Smooth muscle cell (in vitro differentiated cells): ENCODE results near the gene ATP6V0A4. TPM values are rescaled to one million over a fixed set of nuclear protein-coding genes. Genes with fewer than 3 reads are reported as not detected.

Source experiments
- DNase-seq: peaks from one replicate; lab custom pipeline; 2025; ENCODE audit not compliant: unreplicated experiment; lab: John Stamatoyannopoulos, UW
- H2AFZ ChIP-seq: fragments of 200-600 bp; sonication (generic); 2 replicates; pipeline ENCODE4 v1.6.0; 2016; ENCODE audit warnings: antibody characterized with exemption, low read depth, mild to moderate bottlenecking
- H3F3A ChIP-seq: fragments of 200-600 bp; sonication (generic); 2 replicates; pipeline ENCODE4 v1.6.0; 2017; ENCODE audit warnings: antibody characterized with exemption, low read depth
- H3K27ac ChIP-seq: fragments of 200-600 bp; sonication (generic); 2 replicates; pipeline ENCODE4 v1.5.1; 2016; ENCODE audit warnings: low read depth, mild to moderate bottlenecking
- H3K27me3 ChIP-seq: fragments of 200-600 bp; sonication (generic); 2 replicates; pipeline ENCODE4 v1.6.1; 2016; ENCODE audit warnings: low read depth, mild to moderate bottlenecking
- H3K36me3 ChIP-seq: fragments of 200-600 bp; sonication (generic); 2 replicates; pipeline ENCODE4 v1.5.1; 2016; ENCODE audit warnings: low read depth
- H3K4me1 ChIP-seq: fragments of 200-600 bp; sonication (generic); 2 replicates; pipeline ENCODE4 v1.5.1; 2016; ENCODE audit warnings: low read depth
- H3K4me2 ChIP-seq: fragments of 200-600 bp; sonication (generic); 2 replicates; pipeline ENCODE4 v1.6.0; 2016; ENCODE audit warnings: mild to moderate bottlenecking
- H3K4me3 ChIP-seq: fragments of 200-600 bp; sonication (generic); 2 replicates; pipeline ENCODE4 v1.5.1; 2016; ENCODE audit warnings: mild to moderate bottlenecking
- H3K79me2 ChIP-seq: fragments of 200-600 bp; sonication (generic); 2 replicates; pipeline ENCODE4 v1.6.0; 2016; ENCODE audit warnings: low read depth, mild to moderate bottlenecking
- H3K9ac ChIP-seq: fragments of 200-600 bp; sonication (generic); 2 replicates; pipeline ENCODE4 v1.6.0; 2016; ENCODE audit warnings: low read depth
- H3K9me3 ChIP-seq: fragments of 200-600 bp; sonication (generic); replicated peaks from 2 replicates; pipeline ENCODE4 v1.5.1; 2016; ENCODE audit warnings: low read depth
- H4K20me1 ChIP-seq: fragments of 200-600 bp; sonication (generic); 2 replicates; pipeline ENCODE4 v1.6.0; 2016; ENCODE audit warnings: low read depth
- WGBS: methylation state at CpG from one replicate; pipeline ENCODE4 v1.1.7; 2016; ENCODE audit warnings: low lambda C conversion rate; 5-methylcytosine and 5-hydroxymethylcytosine counted together
- polyA plus RNA-seq: library from polyadenylated mRNA; unstranded; fragments of >200 nt; fragmentation: Nextera tagmentation; extraction: Ambion mirVana; gene quantifications from 2 replicates; pipeline ENCODE4 v1.2.1, GENCODE V29; 2016
- total RNA-seq: library from RNA; depleted of rRNA; stranded (reverse); fragments of >200 nt; gene quantifications from 2 replicates; pipeline ENCODE4 v1.2.3, GENCODE V29; 2014
- TF ChIP-seq, protein P1 (sequence below): fragments of 200-600 bp; sonication (generic); IDR thresholded peaks from 2 replicates; pipeline ENCODE4 v1.5.1; 2017; ENCODE audit warnings: borderline replicate concordance, mild to moderate bottlenecking, antibody characterized with exemption; ENCODE audit not compliant: insufficient read depth, poor library complexity, severe bottlenecking

ATP6V0A4 gene
- total and polyA plus RNA-seq, 2 experiments from 2014 or later: 0.40 TPM; not detected in 1

DNA sequence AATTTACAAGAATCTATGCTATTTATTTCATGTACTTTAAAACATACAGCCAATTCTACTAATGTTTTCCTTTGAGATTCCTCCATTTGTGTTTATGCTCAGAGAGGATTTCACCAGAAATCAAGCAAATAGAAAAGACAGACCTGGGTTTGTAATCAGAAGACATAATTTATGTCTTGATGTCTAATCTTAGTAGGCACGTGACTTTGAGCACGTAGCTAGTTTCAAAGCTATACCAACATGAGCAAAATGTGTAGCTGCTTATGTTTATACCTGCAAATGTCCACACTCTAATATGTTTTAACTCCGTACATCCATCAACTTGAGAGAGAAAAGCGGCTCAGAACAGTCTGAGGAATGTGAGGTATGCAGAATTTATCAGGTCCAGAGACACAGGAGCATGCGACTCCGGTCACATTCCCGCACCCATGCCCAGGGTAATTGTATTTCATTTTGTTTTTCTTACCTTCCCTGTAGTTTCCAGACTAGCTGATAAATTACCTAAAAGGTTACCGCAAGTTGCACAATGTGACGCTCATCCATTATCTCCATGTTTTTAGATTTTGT lies 136.8 kb downstream of the ATP6V0A4 start:
- H3K4me1 ChIP-seq: peaks cover 16% of the 10 kb centered on the region
- no peak overlapping the region for H3K27ac ChIP-seq
- H2AFZ ChIP-seq: no peak overlapping the region
- H3K9ac ChIP-seq: no peak overlapping the region
- no peak overlapping the region for H3K4me3 ChIP-seq
- 66% methylated on average over 9 of the region's 9 CpGs for WGBS
- H3K27me3 ChIP-seq: no peaks in the 10 kb centered on the region
- H3K4me2 ChIP-seq: no peak overlapping the region
- TF ChIP-seq, protein P1, sequence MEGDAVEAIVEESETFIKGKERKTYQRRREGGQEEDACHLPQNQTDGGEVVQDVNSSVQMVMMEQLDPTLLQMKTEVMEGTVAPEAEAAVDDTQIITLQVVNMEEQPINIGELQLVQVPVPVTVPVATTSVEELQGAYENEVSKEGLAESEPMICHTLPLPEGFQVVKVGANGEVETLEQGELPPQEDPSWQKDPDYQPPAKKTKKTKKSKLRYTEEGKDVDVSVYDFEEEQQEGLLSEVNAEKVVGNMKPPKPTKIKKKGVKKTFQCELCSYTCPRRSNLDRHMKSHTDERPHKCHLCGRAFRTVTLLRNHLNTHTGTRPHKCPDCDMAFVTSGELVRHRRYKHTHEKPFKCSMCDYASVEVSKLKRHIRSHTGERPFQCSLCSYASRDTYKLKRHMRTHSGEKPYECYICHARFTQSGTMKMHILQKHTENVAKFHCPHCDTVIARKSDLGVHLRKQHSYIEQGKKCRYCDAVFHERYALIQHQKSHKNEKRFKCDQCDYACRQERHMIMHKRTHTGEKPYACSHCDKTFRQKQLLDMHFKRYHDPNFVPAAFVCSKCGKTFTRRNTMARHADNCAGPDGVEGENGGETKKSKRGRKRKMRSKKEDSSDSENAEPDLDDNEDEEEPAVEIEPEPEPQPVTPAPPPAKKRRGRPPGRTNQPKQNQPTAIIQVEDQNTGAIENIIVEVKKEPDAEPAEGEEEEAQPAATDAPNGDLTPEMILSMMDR: no peak
- no peaks in the 10 kb centered on the region for H4K20me1 ChIP-seq
- no peak for DNase-seq
- H3K79me2 ChIP-seq: no peaks in the 10 kb centered on the region
- no peaks in the 10 kb centered on the region for H3K36me3 ChIP-seq
- peaks cover 5% of the 10 kb centered on the region for H3F3A ChIP-seq
- H3K9me3 ChIP-seq: no peaks in the 10 kb centered on the region

DNA sequence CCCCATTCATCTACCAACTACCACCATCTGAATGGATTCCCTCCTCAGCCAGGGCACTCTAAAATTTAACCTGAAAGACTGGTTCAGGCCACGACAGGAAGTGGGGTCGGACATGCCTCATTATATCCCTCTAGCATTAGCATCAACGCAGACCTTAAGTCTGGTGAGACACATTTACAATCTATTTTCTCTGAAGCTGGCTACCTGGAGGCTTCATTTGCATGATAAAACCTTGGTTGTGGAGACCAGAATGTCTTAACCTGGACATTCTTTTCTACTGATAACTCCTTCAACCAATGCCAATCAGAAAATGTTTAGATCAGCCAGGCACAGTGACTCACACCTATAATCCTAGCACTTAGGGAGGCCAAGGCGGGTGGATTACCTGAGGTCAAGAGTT lies 139.1 kb downstream of the ATP6V0A4 start:
- peaks cover 16% of the 10 kb centered on the region for H3K4me1 ChIP-seq
- H3K4me3 ChIP-seq: no peak overlapping the region
- TF ChIP-seq, protein P1: no peak
- no peak overlapping the region for H2AFZ ChIP-seq
- H3K36me3 ChIP-seq: no peaks in the 10 kb centered on the region
- no peaks in the 10 kb centered on the region for H3K9me3 ChIP-seq
- no peak overlapping the region for H3K27ac ChIP-seq
- H3K27me3 ChIP-seq: no peaks in the 10 kb centered on the region
- no peaks in the 10 kb centered on the region for H4K20me1 ChIP-seq
- no peak overlapping the region for H3K9ac ChIP-seq
- 64% methylated on average over 4 of the region's 4 CpGs for WGBS
- no peak overlapping the region for H3K4me2 ChIP-seq
- peaks cover 5% of the 10 kb centered on the region for H3F3A ChIP-seq
- no peaks in the 10 kb centered on the region for H3K79me2 ChIP-seq
- no peak for DNase-seq

DNA sequence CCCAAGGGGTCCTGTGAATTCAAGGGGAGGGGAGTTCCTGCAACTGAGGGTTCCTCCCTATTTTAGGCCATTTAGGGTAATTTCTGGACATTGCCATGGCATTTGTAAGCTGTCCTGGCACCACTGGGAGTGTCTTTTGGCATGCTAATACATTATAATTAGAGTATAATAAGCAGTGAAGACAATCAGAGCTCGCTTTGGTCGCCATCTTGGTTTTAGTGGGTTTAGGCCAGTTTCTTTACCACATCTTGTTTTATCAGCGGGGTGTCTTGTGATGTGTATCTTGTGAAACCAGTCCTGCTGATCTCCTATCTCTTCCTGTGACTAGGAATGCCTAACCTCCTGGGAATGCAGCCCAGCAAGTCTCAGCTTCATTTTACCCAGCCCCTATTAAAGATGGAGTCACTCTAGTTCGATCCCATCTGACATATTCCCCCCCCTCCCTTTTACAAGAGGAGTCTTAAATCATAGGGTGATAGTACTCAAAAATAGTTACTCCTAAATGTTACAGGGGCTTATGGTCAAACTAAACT lies 140.1 kb downstream of the ATP6V0A4 start:
- Histone ChIP-seq H3K9ac (no peak overlapping the region), H3K4me1 (peaks cover 6% of the 10 kb centered on the region), H2AFZ (no peak overlapping the region), H4K20me1 (no peaks in the 10 kb centered on the region), H3K9me3 (no peaks in the 10 kb centered on the region), H3K79me2 (no peaks in the 10 kb centered on the region), H3K4me3 (no peak overlapping the region), H3K27me3 (no peaks in the 10 kb centered on the region), H3K4me2 (no peak overlapping the region), H3K27ac (peak overlapping the region; percentile 47), H3K36me3 (no peaks in the 10 kb centered on the region), H3F3A (peaks cover 5% of the 10 kb centered on the region)
- no peak for DNase-seq
- TF ChIP-seq, protein P1: no peak
- WGBS: 74% methylated on average over 4 of the region's 4 CpGs

DNA sequence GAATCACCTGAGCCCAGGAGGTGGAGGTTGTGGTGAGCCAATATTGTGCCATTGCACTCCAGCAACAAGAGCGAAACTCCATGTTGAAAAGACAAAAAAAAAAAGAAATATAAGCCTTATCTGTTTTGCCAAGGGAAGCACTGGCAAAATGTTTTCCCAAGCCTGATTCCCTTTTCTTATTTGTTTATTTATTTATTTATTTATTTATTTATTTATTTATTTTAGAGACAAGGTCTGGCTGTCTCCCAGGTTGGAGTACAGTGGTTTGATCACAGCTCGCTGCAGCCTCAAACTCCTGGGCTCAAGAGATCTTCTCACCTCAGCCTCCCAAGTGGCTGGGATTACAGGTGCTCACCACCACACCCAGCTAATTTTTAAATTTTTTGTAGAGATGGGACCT lies 141.0 kb downstream of the ATP6V0A4 start:
- Histone ChIP-seq H3K79me2 (no peaks in the 10 kb centered on the region), H4K20me1 (no peaks in the 10 kb centered on the region), H3K4me1 (no peaks in the 10 kb centered on the region), H2AFZ (no peak overlapping the region), H3K9me3 (no peaks in the 10 kb centered on the region), H3K4me3 (no peak overlapping the region), H3K36me3 (no peaks in the 10 kb centered on the region), H3K4me2 (no peak overlapping the region), H3K27ac (no peak overlapping the region), H3K9ac (no peak overlapping the region), H3K27me3 (no peaks in the 10 kb centered on the region), H3F3A (no peaks in the 10 kb centered on the region)
- 89% methylated on average over 2 of the region's 2 CpGs for WGBS
- no peak for DNase-seq
- TF ChIP-seq, protein P1: no peak
